ENCODE results near the gene PEX11B.

Gene PEX11B

DNA sequence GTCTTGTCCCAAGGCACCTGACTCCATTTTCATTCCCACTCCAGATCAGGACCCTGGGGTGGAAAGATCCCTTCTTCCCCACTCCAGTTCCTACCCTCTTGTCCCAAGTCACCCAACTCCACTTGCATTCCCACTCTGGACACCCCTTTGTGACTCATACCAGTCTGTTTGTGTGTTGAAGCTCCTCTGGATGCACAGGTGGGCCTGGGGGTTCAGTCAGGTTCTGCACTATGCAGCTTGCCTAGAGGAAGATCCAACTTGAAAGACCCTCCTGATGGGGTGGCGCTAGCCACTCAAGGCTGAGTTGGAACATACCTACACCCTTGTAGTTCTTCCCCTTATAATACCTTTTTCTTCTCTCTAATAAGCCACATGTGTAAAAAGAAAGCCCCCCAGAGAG is 23.0 kb downstream of the PEX11B start (continued):
- TF ChIP-seq TSHZ2 (CRISPR knock-in tag; IDR thresholded peaks at IDR 0.05) (no peak), ISL1 (CRISPR knock-in tag; IDR thresholded peaks at IDR 0.05) (no peak), PPARA (CRISPR knock-in tag; IDR thresholded peaks at IDR 0.05; ENCODE audit: borderline replicate concordance) (no peak), ZNF70 (CRISPR knock-in tag; IDR thresholded peaks at IDR 0.05) (no peak), SNAI2 (CRISPR knock-in tag; IDR thresholded peaks at IDR 0.05) (no peak)

DNA sequence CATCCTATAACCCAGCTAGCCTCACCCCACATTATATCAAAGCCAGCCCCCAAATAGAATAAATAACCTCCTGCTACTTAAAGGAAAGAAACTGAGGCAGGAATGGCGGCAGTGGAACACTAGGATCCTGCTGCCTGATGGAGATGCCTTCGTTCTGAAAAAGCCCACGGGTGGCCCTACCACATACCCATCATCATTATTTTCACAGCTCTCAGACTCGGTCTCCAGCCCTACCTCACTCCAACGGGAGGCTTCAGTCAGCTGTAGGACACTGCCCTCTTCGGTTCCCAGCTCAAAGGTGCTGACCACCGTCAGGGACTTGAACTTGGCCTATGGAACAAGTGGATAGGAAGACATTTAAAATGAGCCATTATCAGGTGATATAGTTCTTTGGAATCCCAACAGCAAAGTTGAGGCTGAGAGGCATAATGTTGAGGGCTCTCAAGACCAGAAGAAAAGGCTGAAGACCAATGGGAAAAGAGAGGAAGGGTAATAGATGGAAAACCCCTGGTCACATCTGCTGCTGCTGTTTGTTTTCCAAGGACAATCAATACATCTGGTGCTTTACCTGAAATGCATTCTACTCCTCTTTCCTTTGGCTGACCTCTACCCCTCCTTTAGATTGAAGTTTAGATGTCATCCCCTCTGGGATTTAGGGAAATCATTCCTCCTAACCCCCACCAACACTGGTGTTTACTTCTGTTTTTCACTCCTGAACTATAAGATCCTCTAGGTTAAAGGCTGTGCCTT is 25.0 kb downstream of the PEX11B start:
- no peak for ATAC-seq
- no peak for TF ChIP-seq RARB (CRISPR knock-in tag; IDR thresholded peaks at IDR 0.05)
- TF ChIP-seq ZNF565 (CRISPR knock-in tag; conservative IDR thresholded peaks at IDR 0.05; ENCODE audit: low read depth) = no peak
- TF ChIP-seq TCF4 (CRISPR knock-in tag; IDR thresholded peaks at IDR 0.05; ENCODE audit: borderline replicate concordance) = no peak
- TF ChIP-seq TSHZ2 (CRISPR knock-in tag; IDR thresholded peaks at IDR 0.05) = no peak
- TF ChIP-seq BACH2 (CRISPR knock-in tag; IDR thresholded peaks at IDR 0.05; ENCODE audit: borderline replicate concordance) = no peak
- no peak for TF ChIP-seq CREB5 (CRISPR knock-in tag; IDR thresholded peaks at IDR 0.05; ENCODE audit: low read depth)
- no peak for TF ChIP-seq ZNF8 (CRISPR knock-in tag; IDR thresholded peaks at IDR 0.05)
- TF ChIP-seq ARNTL (CRISPR knock-in tag; IDR thresholded peaks at IDR 0.05; ENCODE audit: borderline replicate concordance, low read depth) = no peak
- TF ChIP-seq, protein P1, sequence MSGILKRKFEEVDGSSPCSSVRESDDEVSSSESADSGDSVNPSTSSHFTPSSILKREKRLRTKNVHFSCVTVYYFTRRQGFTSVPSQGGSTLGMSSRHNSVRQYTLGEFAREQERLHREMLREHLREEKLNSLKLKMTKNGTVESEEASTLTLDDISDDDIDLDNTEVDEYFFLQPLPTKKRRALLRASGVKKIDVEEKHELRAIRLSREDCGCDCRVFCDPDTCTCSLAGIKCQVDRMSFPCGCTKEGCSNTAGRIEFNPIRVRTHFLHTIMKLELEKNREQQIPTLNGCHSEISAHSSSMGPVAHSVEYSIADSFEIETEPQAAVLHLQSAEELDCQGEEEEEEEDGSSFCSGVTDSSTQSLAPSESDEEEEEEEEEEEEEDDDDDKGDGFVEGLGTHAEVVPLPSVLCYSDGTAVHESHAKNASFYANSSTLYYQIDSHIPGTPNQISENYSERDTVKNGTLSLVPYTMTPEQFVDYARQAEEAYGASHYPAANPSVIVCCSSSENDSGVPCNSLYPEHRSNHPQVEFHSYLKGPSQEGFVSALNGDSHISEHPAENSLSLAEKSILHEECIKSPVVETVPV (CRISPR knock-in tag; IDR thresholded peaks at IDR 0.05) = no peak
- no peak for TF ChIP-seq OSR1 (CRISPR knock-in tag; IDR thresholded peaks at IDR 0.05)

DNA sequence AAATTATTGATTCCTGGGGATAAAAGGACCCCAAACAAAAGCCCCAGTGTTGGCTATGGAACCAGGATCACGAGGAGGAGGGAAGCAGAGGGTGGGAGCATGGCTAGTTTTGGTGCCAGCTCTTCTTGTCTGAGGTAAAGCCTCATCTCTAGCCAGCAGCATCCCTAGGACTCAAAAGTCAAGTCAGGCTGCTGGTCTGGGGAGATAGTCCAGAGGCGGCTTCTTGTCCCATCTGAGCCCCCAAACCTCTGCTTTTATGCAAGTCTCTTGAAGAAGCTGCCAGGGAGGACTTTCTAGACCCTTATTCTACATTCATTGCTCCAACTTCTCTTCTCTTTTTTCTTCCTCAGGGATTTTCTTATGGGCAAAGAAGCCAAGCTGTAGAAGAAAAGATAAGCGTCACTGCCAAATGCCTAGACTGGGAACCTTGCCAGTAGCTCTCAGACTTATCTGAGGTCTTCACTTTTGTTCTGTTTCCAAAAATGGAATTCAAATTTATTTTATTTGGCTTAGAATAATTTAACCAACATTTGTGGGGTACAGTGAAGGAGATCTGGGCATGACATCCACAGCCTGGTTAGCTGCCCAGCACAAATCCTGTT is 25.9 kb downstream of the PEX11B start:
- peak; percentile 27 for ATAC-seq
- no peak for TF ChIP-seq TSHZ2 (CRISPR knock-in tag; IDR thresholded peaks at IDR 0.05)
- TF ChIP-seq POU6F1 (CRISPR knock-in tag; IDR thresholded peaks at IDR 0.05; ENCODE audit: borderline replicate concordance, low read depth) = no peak
- TF ChIP-seq BACH2 (CRISPR knock-in tag; IDR thresholded peaks at IDR 0.05; ENCODE audit: borderline replicate concordance) = no peak
- TF ChIP-seq ZNF8 (CRISPR knock-in tag; IDR thresholded peaks at IDR 0.05) = no peak
- no peak for TF ChIP-seq PPARA (CRISPR knock-in tag; IDR thresholded peaks at IDR 0.05; ENCODE audit: borderline replicate concordance)
- no peak for TF ChIP-seq ZFP3 (CRISPR knock-in tag; IDR thresholded peaks at IDR 0.05)
- TF ChIP-seq, protein P2, sequence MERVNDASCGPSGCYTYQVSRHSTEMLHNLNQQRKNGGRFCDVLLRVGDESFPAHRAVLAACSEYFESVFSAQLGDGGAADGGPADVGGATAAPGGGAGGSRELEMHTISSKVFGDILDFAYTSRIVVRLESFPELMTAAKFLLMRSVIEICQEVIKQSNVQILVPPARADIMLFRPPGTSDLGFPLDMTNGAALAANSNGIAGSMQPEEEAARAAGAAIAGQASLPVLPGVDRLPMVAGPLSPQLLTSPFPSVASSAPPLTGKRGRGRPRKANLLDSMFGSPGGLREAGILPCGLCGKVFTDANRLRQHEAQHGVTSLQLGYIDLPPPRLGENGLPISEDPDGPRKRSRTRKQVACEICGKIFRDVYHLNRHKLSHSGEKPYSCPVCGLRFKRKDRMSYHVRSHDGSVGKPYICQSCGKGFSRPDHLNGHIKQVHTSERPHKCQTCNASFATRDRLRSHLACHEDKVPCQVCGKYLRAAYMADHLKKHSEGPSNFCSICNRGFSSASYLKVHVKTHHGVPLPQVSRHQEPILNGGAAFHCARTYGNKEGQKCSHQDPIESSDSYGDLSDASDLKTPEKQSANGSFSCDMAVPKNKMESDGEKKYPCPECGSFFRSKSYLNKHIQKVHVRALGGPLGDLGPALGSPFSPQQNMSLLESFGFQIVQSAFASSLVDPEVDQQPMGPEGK (CRISPR knock-in tag; IDR thresholded peaks at IDR 0.05; ENCODE audit: borderline replicate concordance) = no peak
- no peak for TF ChIP-seq TCF4 (CRISPR knock-in tag; IDR thresholded peaks at IDR 0.05; ENCODE audit: borderline replicate concordance)
- no peak for TF ChIP-seq TOX (CRISPR knock-in tag; IDR thresholded peaks at IDR 0.05; ENCODE audit: borderline replicate concordance)
- TF ChIP-seq ARNTL (CRISPR knock-in tag; IDR thresholded peaks at IDR 0.05; ENCODE audit: borderline replicate concordance, low read depth) = no peak
- TF ChIP-seq ZC3H10 (CRISPR knock-in tag; IDR thresholded peaks at IDR 0.05) = no peak
- TF ChIP-seq ISL1 (CRISPR knock-in tag; IDR thresholded peaks at IDR 0.05) = no peak
- no peak for TF ChIP-seq SNAI2 (CRISPR knock-in tag; IDR thresholded peaks at IDR 0.05)
- TF ChIP-seq OSR1 (CRISPR knock-in tag; IDR thresholded peaks at IDR 0.05) = no peak

Measured in SK-N-SH treated with all-trans-retinoic acid at 6 μM for 48 hours (cell line).